Activated naive CD8-positive, alpha-beta T cell treated with anti-CD3 and anti-CD28 coated beads, Interleukin-2, amount 50 U/mL, for 24 hours (primary cell): Measurements from ENCODE around the gene LRRC10B.
A peak's percentile ranks its signal among the peaks of the same experiment; 100 is the strongest.

Source experiments
- ATAC-seq: fragments of 150-1000 bp; cut with Tn5 transposase; one replicate; pipeline ENCODE4 v1.10.0; 2021
- DNase-seq: peaks from one replicate; pipeline ENCODE4 v3.0.0; 2021
- H3K27ac Mint-ChIP-seq: one replicate; pipeline ENCODE4 v1.8.0; 2021; ENCODE audit warnings: mild to moderate bottlenecking, mixed read lengths
- H3K27me3 Mint-ChIP-seq: one replicate; pipeline ENCODE4 v1.8.0; 2021; ENCODE audit warnings: mixed read lengths
- H3K36me3 Mint-ChIP-seq: one replicate; pipeline ENCODE4 v1.8.0; 2021; ENCODE audit warnings: low read depth, mixed read lengths
- H3K4me1 Mint-ChIP-seq: one replicate; pipeline ENCODE4 v1.8.0; 2021; ENCODE audit warnings: mixed read lengths
- H3K4me3 Mint-ChIP-seq: one replicate; pipeline ENCODE4 v1.8.0; 2021; ENCODE audit warnings: mild to moderate bottlenecking, moderate library complexity, mixed read lengths
- H3K9me3 Mint-ChIP-seq: one replicate; pipeline ENCODE4 v1.8.0; 2021; ENCODE audit warnings: mixed read lengths

The LRRC10B gene

GRCh38 chr11:61526229-61526628, 17.7 kb downstream of the LRRC10B start:
- no peaks in the 10 kb centered on the region for H3K36me3 Mint-ChIP-seq
- H3K27ac Mint-ChIP-seq: no peak overlapping the region
- ATAC-seq (no peak), DNase-seq (no peak)
- no peak overlapping the region for H3K4me3 Mint-ChIP-seq
- H3K4me1 Mint-ChIP-seq: no peaks in the 10 kb centered on the region
- H3K27me3 Mint-ChIP-seq: peaks cover 23% of the 10 kb centered on the region
- H3K9me3 Mint-ChIP-seq: no peaks in the 10 kb centered on the region

GRCh38 chr11:61526956-61527731, 18.6 kb downstream of the LRRC10B start:
- Mint-ChIP-seq H3K9me3 (no peaks in the 10 kb centered on the region), H3K36me3 (no peaks in the 10 kb centered on the region), H3K27me3 (peaks cover 20% of the 10 kb centered on the region), H3K4me3 (no peak overlapping the region), H3K4me1 (no peaks in the 10 kb centered on the region), H3K27ac (no peak overlapping the region)
- DNase-seq (no peak), ATAC-seq (no peak)

- no peaks in the 10 kb centered on the region for H3K36me3 Mint-ChIP-seq
- no peak for ATAC-seq
- H3K4me3 Mint-ChIP-seq: no peak overlapping the region
- no peaks in the 10 kb centered on the region for H3K4me1 Mint-ChIP-seq
- peaks cover 20% of the 10 kb centered on the region for H3K27me3 Mint-ChIP-seq
- DNase-seq: no peak
- no peaks in the 10 kb centered on the region for H3K9me3 Mint-ChIP-seq
- no peak overlapping the region for H3K27ac Mint-ChIP-seq
Observed at GRCh38 chr11:61528114-61528513, 19.6 kb downstream of the LRRC10B start.

GRCh38 chr11:61529537-61530225, 21.1 kb downstream of the LRRC10B start:
- DNase-seq: no peak
- H3K27ac Mint-ChIP-seq: no peak overlapping the region
- no peak overlapping the region for H3K4me3 Mint-ChIP-seq
- no peaks in the 10 kb centered on the region for H3K36me3 Mint-ChIP-seq
- H3K4me1 Mint-ChIP-seq: no peaks in the 10 kb centered on the region
- peaks cover 31% of the 10 kb centered on the region for H3K27me3 Mint-ChIP-seq
- no peaks in the 10 kb centered on the region for H3K9me3 Mint-ChIP-seq
- ATAC-seq: no peak

- no peak overlapping the region for H3K4me3 Mint-ChIP-seq
- H3K27me3 Mint-ChIP-seq: peaks cover 28% of the 10 kb centered on the region
Observed at GRCh38 chr11:61531044-61531443, 22.5 kb downstream of the LRRC10B start.

GRCh38 chr11:61532134-61533038, 23.8 kb downstream of the LRRC10B start:
- Mint-ChIP-seq H3K36me3 (no peaks in the 10 kb centered on the region), H3K27me3 (peaks cover 24% of the 10 kb centered on the region), H3K27ac (no peak overlapping the region), H3K4me1 (no peaks in the 10 kb centered on the region), H3K4me3 (no peak overlapping the region), H3K9me3 (no peaks in the 10 kb centered on the region)
- peak; percentile 53 for DNase-seq
- ATAC-seq: peak; percentile 60

More at GRCh38 chr11:61531044-61531443, 22.5 kb downstream of the LRRC10B start:
- ATAC-seq: no peak
- no peaks in the 10 kb centered on the region for H3K9me3 Mint-ChIP-seq
- DNase-seq: no peak
- H3K4me1 Mint-ChIP-seq: no peaks in the 10 kb centered on the region
- no peaks in the 10 kb centered on the region for H3K36me3 Mint-ChIP-seq
- no peak overlapping the region for H3K27ac Mint-ChIP-seq

GRCh38 chr11:61533039-61533375, 24.5 kb downstream of the LRRC10B start:
- Mint-ChIP-seq H3K27ac (no peak overlapping the region), H3K4me3 (no peak overlapping the region), H3K36me3 (no peaks in the 10 kb centered on the region), H3K4me1 (no peaks in the 10 kb centered on the region), H3K9me3 (no peaks in the 10 kb centered on the region), H3K27me3 (peaks cover 21% of the 10 kb centered on the region)
- DNase-seq (no peak), ATAC-seq (no peak)

GRCh38 chr11:61533401-61533800, 24.9 kb downstream of the LRRC10B start:
- no peak for DNase-seq
- H3K27me3 Mint-ChIP-seq: peaks cover 21% of the 10 kb centered on the region
- H3K4me3 Mint-ChIP-seq: no peak overlapping the region
- no peaks in the 10 kb centered on the region for H3K36me3 Mint-ChIP-seq
- H3K27ac Mint-ChIP-seq: no peak overlapping the region
- H3K4me1 Mint-ChIP-seq: no peaks in the 10 kb centered on the region
- no peaks in the 10 kb centered on the region for H3K9me3 Mint-ChIP-seq
- ATAC-seq: no peak

GRCh38 chr11:61534025-61534932, 25.7 kb downstream of the LRRC10B start:
- no peak for DNase-seq
- Mint-ChIP-seq H3K4me3 (no peak overlapping the region), H3K4me1 (no peaks in the 10 kb centered on the region), H3K27ac (no peak overlapping the region), H3K36me3 (no peaks in the 10 kb centered on the region), H3K9me3 (no peaks in the 10 kb centered on the region), H3K27me3 (peaks cover 18% of the 10 kb centered on the region)
- ATAC-seq: no peak

- Mint-ChIP-seq H3K36me3 (no peaks in the 10 kb centered on the region), H3K9me3 (no peaks in the 10 kb centered on the region), H3K27ac (no peak overlapping the region), H3K27me3 (peaks cover 16% of the 10 kb centered on the region), H3K4me1 (no peaks in the 10 kb centered on the region), H3K4me3 (no peak overlapping the region)
- ATAC-seq (no peak), DNase-seq (no peak)
Observed at GRCh38 chr11:61534933-61535839, 26.6 kb downstream of the LRRC10B start.

GRCh38 chr11:61535998-61536675, 27.6 kb downstream of the LRRC10B start:
- Mint-ChIP-seq H3K27ac (no peak overlapping the region), H3K4me3 (no peak overlapping the region), H3K9me3 (no peaks in the 10 kb centered on the region), H3K27me3 (peaks cover 20% of the 10 kb centered on the region), H3K36me3 (no peaks in the 10 kb centered on the region), H3K4me1 (no peaks in the 10 kb centered on the region)
- ATAC-seq (no peak), DNase-seq (no peak)

- H3K9me3 Mint-ChIP-seq: no peaks in the 10 kb centered on the region
- no peak for ATAC-seq
- H3K4me3 Mint-ChIP-seq: no peak overlapping the region
- H3K27me3 Mint-ChIP-seq: peaks cover 22% of the 10 kb centered on the region
- DNase-seq: no peak
- H3K4me1 Mint-ChIP-seq: no peaks in the 10 kb centered on the region
- no peak overlapping the region for H3K27ac Mint-ChIP-seq
- H3K36me3 Mint-ChIP-seq: no peaks in the 10 kb centered on the region
Observed at GRCh38 chr11:61536676-61537270, 28.2 kb downstream of the LRRC10B start.
